NT2/D1 (cell line): ENCODE data around the gene PON2.

Experiments
- DNase-seq: peaks from one replicate; pipeline ENCODE4 v3.0.0-alpha.2; 2011; ENCODE audit warnings: low read depth, low spot score
- H3K27me3 ChIP-seq: 2 replicates; pipeline ENCODE4 v1.6.0; 2011; ENCODE audit warnings: mild to moderate bottlenecking; ENCODE audit not compliant: insufficient read length, insufficient read depth
- H3K36me3 ChIP-seq: 2 replicates; pipeline ENCODE4 v1.6.1; 2011; ENCODE audit warnings: mild to moderate bottlenecking, low read length, mixed read lengths; ENCODE audit not compliant: insufficient read depth, insufficient read length
- H3K4me1 ChIP-seq: 2 replicates; pipeline ENCODE4 v1.5.1; 2011; ENCODE audit not compliant: insufficient read depth, insufficient read length
- H3K4me3 ChIP-seq: 2 replicates; pipeline ENCODE4 v1.5.1; 2011; ENCODE audit warnings: low read depth; ENCODE audit not compliant: insufficient read length
- H3K9ac ChIP-seq: 2 replicates; pipeline ENCODE4 v1.6.0; 2011; ENCODE audit warnings: low read depth; ENCODE audit not compliant: insufficient read length
- H3K9me3 ChIP-seq: 2 replicates; pipeline ENCODE4 v1.5.1; 2011; ENCODE audit warnings: mild to moderate bottlenecking, low read length; ENCODE audit not compliant: insufficient read depth
- SUZ12 ChIP-seq: IDR thresholded peaks from 2 replicates; pipeline ENCODE4 v1.6.1; 2011; ENCODE audit not compliant: insufficient read length, insufficient read depth; ENCODE audit errors: extremely low read depth
- YY1 ChIP-seq: IDR thresholded peaks from 2 replicates; pipeline ENCODE4 v1.6.1; 2011; ENCODE audit not compliant: insufficient read length, insufficient read depth
- ZNF274 ChIP-seq: IDR thresholded peaks from 2 replicates; pipeline ENCODE4 v1.6.1; 2011; ENCODE audit warnings: mild to moderate bottlenecking, low read depth, low read length

PON2 gene

GRCh38 chr7:95421000-95421846 lies 13.6 kb downstream of the PON2 start:
- Histone ChIP-seq H3K27me3 (no peaks in the 10 kb centered on the region), H3K36me3 (peaks cover 17% of the 10 kb centered on the region), H3K9me3 (no peaks in the 10 kb centered on the region), H3K9ac (no peak overlapping the region), H3K4me1 (no peaks in the 10 kb centered on the region), H3K4me3 (no peak overlapping the region)
- TF ChIP-seq YY1 (no peak), SUZ12 (no peak), ZNF274 (no peak)
- no peak for DNase-seq

- DNase-seq: no peak
- Histone ChIP-seq H3K4me3 (no peak overlapping the region), H3K9me3 (no peaks in the 10 kb centered on the region), H3K9ac (no peak overlapping the region), H3K36me3 (peaks cover 34% of the 10 kb centered on the region), H3K4me1 (no peaks in the 10 kb centered on the region), H3K27me3 (no peaks in the 10 kb centered on the region)
- no peak for TF ChIP-seq SUZ12
- no peak for TF ChIP-seq YY1
- no peak for TF ChIP-seq ZNF274
Observed at GRCh38 chr7:95412075-95412474, 22.8 kb downstream of the PON2 start.

GRCh38 chr7:95411666-95412065 lies 23.2 kb downstream of the PON2 start:
- DNase-seq: no peak
- no peak overlapping the region for H3K4me3 ChIP-seq
- no peak for TF ChIP-seq SUZ12
- TF ChIP-seq YY1: no peak
- no peak for TF ChIP-seq ZNF274
- H3K36me3 ChIP-seq: peaks cover 34% of the 10 kb centered on the region
- no peaks in the 10 kb centered on the region for H3K4me1 ChIP-seq
- H3K9me3 ChIP-seq: no peaks in the 10 kb centered on the region
- H3K27me3 ChIP-seq: no peaks in the 10 kb centered on the region
- no peak overlapping the region for H3K9ac ChIP-seq

- no peak for TF ChIP-seq YY1
- no peaks in the 10 kb centered on the region for H3K9me3 ChIP-seq
- no peaks in the 10 kb centered on the region for H3K4me1 ChIP-seq
- H3K4me3 ChIP-seq: no peak overlapping the region
- no peak overlapping the region for H3K9ac ChIP-seq
- no peak for DNase-seq
- peaks cover 37% of the 10 kb centered on the region for H3K36me3 ChIP-seq
- no peaks in the 10 kb centered on the region for H3K27me3 ChIP-seq
Observed at GRCh38 chr7:95411036-95411435, 23.8 kb downstream of the PON2 start.

- H3K27me3 ChIP-seq: no peaks in the 10 kb centered on the region
- no peak for DNase-seq
- peaks cover 46% of the 10 kb centered on the region for H3K36me3 ChIP-seq
- no peaks in the 10 kb centered on the region for H3K4me1 ChIP-seq
- no peaks in the 10 kb centered on the region for H3K9me3 ChIP-seq
- TF ChIP-seq SUZ12 (no peak), ZNF274 (no peak), YY1 (no peak)
- no peak overlapping the region for H3K4me3 ChIP-seq
- no peak overlapping the region for H3K9ac ChIP-seq
Observed at GRCh38 chr7:95407751-95408150, 27.1 kb downstream of the PON2 start.

- Histone ChIP-seq H3K9ac (no peak overlapping the region), H3K4me1 (no peaks in the 10 kb centered on the region), H3K27me3 (no peaks in the 10 kb centered on the region), H3K36me3 (peaks cover 29% of the 10 kb centered on the region), H3K4me3 (no peak overlapping the region), H3K9me3 (no peaks in the 10 kb centered on the region)
- TF ChIP-seq SUZ12: no peak
- no peak for TF ChIP-seq ZNF274
- TF ChIP-seq YY1: no peak
- no peak for DNase-seq
Observed at GRCh38 chr7:95405800-95406199, 29.0 kb downstream of the PON2 start.

- TF ChIP-seq SUZ12 (no peak), ZNF274 (no peak), YY1 (no peak)
- Histone ChIP-seq H3K27me3 (no peaks in the 10 kb centered on the region), H3K4me3 (no peak overlapping the region), H3K36me3 (peaks cover 26% of the 10 kb centered on the region), H3K9me3 (no peaks in the 10 kb centered on the region), H3K9ac (no peak overlapping the region), H3K4me1 (no peaks in the 10 kb centered on the region)
- DNase-seq: no peak
Observed at GRCh38 chr7:95405208-95405607, 29.6 kb downstream of the PON2 start.
